GM21390 (cell line): Measurements from ENCODE around the gene ALPG.
"Not testable (repeated sequence)": the region's sequence is repeated elsewhere in the genome, so short reads cannot be mapped to it uniquely, and the experiment has no call there.

ENCODE experiments used
- ATAC-seq: cut with Tn5 transposase; IDR thresholded peaks from one replicate; pipeline ENCODE4 v1.9.1; 2021; ENCODE audit not compliant: unreplicated experiment

The ALPG gene

DNA sequence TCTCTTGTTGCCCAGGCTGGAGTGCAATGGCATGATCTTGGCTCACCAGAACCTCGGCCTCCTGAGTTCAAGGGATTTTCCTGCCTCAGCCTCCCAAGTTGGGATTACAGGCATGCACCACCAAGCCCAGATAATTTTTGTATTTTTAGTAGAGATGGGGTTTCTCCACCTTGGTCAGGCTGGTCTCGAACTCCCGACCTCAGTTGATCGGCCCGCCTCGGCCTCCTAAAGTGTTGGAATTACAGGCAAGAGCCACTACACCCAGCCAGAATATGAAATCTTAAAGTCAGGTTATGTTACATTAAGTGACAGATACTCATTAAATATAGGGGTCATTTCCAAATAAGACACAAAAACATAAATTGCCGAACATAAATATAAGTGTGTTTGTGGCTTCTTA is 12.2 kb upstream of the ALPG start:
- not testable (repeated sequence) for ATAC-seq

DNA sequence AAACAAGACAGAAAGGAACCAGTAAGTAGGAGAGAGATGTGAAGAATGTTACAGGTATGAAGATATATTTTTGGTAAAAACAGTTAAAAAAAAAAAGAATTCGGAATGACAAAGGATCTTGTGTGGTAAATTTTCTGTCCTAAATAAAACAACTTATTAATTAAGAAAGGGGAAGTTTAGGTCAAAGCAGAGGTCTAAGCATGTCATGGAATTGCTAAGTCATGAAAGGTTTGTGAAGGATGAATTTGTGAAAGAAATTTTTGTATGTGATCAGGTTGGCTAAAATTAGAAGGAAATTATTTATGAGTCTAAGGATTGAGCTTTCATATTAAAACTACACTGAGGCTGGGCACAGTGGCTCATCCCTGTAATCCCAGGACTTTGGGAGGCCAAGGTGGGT is 11.1 kb upstream of the ALPG start:
- no peak for ATAC-seq

DNA sequence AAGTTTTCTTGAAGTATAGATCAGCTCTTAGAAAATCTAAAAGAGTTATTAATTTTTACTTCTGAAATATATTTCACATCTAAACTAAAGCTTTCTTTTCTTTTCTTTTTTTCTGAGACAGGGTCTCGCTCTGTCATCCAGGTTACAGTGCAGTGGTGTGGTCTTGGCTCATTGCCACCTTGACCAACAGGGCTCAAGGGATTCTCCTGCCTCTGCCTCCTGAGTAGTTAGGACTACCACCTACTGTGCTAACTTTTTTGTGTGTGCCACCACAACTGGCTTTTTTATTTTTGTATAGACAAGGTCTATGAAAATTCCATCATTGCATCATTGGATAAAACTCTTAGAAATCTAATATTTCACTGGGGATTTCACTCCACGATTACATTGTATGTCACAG is 10.0 kb upstream of the ALPG start:
- no peak for ATAC-seq

DNA sequence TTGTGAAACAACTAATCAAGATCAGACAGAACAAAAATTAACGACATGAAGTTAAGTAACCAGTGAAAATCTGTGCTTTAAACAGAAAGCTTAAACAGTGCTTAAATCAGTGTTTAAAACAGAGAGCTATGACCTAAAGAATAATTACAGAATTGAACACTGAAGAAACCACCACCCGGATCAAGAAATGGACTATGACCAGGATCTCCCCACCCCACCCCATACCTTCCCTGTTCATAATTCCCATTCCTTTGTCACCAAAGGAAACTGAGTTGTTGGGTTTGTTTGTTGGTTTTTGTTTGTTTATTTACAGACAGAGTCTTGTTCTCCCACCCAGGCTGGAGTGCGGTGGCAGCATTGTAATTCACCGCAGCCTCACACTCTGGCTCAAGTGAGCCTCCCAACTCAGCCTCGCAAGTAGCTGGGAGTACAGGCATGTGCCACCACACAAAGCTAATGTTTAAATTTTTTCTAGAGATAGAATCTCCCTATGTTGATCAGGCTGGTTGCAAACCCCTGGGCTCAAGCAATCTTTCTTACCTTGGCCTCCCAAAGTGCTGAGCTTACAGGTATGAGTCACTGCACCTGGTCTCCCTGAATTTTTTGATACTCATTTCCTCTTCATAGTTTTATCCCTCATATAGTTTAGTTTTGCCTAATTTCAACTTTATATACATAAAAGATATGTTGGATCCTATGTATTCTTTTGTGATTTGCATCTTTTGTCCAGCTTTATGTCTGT is 8.2 kb upstream of the ALPG start:
- ATAC-seq, result no peak

DNA sequence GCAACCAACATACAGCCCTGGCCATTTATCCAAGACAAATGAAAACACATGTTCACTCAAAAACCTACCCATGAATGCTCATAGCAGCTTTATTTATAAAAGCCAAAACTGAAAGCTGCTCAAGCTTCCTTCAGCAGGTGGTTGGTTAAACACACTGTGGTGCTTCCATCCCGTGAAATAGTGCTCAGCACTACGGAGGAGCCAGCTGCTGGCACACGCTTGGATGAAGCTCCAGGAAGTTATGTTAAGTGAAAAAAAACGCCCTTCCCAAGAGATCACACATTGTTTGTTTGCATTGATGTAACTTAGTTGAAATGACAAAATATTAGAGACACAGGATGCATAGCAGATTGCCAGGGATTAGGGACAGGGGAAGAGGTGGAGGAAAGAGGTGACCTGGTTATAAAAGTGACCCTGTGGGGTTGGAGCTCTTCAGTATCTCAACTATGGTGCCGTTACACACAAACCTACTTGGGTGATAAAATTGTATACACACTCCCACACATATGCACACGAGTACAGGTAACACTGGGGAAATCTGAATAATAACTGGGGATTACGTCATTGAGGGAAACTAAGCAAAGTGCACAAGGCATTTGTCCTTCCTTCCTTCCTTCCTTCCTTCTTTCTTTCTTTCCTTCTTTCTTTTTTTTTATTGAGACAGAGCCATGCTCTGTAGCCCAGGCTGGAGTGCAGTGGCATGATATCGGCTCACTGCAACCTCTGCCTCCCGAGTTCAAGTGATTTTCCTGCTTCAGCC is 6.2 kb upstream of the ALPG start:
- no peak for ATAC-seq

DNA sequence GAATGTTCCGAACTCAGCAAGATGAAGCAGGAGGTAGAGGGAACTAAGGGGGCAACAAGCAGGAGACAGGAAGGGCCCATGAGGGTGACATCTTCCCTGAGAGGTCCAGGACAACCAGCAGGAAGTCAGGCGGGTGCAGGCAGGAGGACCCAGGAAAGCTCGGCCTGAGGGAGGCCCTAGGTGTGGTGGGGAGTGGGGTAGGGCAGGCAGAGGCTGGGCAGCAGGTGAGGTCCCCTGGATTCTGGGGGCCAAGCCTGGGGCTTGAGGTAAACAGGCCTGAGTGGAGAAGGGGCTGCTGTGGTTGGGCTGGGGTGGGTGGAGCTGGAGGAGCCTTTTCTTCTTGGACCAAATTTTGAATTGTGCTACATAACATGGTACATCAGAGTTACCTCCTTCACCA is 4.1 kb upstream of the ALPG start:
- ATAC-seq, result no peak

DNA sequence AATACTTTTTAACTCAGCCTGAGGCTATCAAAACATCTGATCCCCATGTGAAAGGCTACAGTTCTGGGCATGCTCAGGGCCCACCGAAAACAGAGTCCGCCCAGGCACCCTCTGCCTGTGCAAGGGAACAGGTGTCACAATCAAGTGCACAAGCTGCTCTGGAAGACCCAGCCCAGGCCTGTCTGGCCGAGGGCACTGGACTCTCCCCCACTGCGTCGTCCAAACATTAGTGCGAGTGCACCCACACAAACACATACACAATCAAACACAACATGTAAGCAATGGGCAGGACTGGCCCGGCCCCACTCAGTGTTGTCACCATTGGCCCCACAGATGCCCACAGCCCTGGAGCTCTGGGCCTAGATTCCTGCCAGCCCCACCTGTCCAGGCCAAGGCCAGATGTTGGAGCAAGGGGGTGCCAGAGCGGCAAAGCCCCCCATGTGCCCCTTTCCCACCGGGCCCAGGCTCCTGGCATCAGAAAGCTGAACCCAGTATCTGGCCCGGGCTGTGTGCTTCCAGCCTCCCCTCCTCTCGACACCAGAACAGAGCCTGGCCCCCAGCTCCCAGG is 617 bp upstream of the ALPG start:
- ATAC-seq, result no peak

DNA sequence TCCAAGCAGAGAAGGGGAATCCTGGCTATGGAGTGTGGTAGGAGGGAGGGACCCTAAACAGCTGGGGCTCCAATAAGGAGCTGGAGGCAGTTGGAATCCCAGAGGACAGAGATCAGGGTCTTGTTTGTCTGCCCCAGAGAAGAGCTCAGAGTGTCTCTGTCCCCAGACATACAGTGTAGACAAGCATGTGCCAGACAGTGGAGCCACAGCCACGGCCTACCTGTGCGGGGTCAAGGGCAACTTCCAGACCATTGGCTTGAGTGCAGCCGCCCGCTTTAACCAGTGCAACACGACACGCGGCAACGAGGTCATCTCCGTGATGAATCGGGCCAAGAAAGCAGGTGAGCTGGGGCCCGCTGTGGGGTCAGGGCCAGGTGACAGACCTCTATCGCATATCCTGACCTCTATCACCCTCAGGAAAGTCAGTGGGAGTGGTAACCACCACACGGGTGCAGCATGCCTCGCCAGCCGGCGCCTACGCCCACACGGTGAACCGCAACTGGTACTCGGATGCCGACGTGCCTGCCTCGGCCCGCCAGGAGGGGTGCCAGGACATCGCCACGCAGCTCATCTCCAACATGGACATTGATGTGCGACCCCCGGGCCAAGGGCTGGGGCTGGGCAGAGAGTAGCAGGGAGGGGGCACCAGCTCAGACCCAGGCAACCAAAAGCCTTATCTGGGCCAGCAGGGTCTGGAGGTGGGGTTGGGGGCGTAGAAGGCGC is 945 bp downstream of the ALPG start:
- not testable (repeated sequence) for ATAC-seq

DNA sequence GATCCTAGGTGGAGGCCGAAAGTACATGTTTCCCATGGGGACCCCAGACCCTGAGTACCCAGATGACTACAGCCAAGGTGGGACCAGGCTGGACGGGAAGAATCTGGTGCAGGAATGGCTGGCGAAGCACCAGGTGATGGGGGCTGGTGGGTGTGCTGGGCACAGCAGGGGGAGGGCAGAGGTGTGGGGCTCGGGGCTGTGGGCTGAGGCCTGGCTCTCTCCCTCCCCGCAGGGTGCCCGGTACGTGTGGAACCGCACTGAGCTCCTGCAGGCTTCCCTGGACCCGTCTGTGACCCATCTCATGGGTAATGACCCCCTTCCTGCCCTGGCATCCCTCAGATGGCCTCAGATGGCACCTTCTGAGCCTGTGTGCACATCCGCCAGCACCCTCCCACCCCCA is 1.6 kb downstream of the ALPG start:
- ATAC-seq, result not testable (repeated sequence)

DNA sequence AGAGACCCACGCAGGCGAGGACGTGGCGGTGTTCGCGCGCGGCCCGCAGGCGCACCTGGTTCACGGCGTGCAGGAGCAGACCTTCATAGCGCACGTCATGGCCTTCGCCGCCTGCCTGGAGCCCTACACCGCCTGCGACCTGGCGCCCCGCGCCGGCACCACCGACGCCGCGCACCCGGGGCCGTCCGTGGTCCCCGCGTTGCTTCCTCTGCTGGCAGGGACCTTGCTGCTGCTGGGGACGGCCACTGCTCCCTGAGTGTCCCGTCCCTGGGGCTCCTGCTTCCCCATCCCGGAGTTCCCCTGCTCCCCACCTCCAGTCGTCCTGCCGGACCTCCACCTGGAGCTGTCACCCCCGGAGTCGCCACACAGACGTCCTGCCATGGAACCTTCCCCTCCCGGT is 3.0 kb downstream of the ALPG start:
- not testable (repeated sequence) for ATAC-seq

DNA sequence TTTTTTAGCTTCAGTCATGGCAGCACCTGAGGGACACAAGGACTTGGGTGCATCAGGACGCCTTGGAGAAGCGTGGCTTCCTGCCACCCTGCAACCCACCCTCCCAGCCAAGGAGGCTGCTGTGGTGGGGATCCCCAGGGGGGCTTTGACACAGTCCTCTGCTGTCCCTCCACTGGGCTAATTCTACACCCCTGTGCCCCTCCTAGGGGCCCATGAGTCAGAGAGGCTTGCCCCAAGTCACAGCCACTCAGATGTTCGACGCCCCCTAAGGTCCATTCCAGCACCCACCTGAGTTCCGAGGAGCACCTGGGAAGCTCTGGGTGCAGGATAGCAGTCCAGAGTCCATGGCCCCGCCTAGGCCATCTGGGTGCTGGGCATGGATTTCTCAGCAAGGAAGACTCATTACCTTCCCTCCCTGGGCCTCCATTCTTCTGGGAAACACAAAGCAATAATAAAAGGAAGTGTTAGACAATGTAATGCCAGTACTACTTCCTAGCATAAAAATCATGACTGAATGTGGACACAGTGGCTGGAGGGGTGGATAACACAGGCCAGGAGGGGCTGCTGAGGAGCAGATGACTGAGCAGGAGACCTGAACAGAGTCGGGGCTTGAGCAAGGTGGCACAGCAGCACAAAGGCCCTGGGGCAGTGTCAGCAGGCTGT is 3.7 kb downstream of the ALPG start:
- ATAC-seq, result no peak

DNA sequence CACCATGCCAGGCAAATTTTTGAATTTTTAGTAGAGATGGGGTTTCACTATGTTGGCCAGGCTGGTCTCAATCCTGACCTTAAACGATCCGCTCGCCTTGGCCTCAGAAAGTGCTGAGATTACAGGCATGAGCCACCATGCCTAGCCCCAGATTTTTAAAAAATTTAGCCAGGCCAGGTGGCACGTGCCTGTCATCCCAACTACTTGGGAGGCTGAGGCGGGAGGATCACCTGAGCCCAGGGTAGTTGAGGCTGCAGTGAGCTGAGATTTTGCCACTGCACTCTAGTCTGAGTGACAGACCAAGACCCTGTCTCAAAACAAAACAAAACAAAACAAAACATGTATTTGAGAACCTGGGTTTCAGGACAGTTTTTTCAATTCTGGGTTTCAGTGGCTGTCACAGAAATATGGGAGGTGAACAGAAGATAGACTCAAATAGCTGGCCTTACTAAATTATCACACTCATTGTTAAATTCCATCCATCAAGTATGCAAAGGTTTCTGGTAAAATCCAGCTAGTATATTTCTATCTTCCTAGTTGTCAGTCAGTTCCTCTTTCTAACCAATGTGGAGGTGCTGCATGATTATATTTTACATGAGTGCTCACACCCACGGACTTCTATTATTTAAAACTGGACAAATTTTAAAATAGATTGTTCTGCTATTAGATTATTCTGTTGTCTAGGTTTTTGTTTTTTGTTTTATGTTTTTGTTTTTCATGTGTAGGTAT is 5.4 kb downstream of the ALPG start:
- no peak for ATAC-seq

DNA sequence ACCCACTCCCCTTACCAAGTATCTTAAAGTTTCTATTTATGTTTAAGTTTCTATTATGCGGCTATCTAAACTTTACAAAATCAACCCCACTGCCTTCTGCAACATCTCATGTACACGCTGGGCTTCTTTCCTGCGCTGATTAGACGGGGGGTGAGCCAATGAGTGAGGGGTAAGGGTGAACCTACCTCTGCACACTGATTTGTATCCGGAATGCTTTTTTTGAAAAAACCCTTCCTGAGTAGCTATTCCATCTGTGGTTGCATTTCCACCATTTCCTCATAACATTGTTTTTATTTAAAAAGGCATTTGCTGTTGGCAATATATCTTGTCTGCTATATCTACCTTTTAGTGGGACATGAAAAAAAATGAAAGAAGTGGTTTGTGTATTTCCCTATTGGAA is 6.3 kb downstream of the ALPG start:
- ATAC-seq, result no peak

DNA sequence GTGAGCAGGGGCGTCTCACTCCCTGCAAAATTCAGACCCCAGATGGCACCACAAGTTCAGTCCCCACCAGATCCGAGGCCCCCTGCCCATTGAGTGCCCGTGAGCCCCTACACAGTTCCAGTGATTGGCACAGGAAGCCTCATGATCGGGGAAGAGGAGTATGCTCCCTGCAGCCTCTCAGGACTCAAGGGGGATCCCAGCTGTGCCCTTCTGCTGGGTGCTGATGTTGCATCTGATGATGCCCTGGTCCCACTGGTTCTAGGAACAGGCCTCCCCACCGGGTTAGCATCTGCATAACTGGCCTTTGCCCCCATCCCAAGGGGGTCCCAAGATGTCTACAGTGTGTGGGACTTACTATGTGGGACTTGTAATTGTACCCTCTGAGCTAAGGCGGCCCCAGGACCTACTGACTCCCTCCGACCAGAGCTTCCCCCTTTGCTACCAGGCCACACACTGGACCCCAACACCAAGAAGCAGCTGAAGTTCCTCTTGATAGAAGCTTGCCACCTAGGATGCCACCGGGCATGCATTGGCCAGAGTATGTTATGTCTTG is 8.6 kb downstream of the ALPG start:
- no peak for ATAC-seq

DNA sequence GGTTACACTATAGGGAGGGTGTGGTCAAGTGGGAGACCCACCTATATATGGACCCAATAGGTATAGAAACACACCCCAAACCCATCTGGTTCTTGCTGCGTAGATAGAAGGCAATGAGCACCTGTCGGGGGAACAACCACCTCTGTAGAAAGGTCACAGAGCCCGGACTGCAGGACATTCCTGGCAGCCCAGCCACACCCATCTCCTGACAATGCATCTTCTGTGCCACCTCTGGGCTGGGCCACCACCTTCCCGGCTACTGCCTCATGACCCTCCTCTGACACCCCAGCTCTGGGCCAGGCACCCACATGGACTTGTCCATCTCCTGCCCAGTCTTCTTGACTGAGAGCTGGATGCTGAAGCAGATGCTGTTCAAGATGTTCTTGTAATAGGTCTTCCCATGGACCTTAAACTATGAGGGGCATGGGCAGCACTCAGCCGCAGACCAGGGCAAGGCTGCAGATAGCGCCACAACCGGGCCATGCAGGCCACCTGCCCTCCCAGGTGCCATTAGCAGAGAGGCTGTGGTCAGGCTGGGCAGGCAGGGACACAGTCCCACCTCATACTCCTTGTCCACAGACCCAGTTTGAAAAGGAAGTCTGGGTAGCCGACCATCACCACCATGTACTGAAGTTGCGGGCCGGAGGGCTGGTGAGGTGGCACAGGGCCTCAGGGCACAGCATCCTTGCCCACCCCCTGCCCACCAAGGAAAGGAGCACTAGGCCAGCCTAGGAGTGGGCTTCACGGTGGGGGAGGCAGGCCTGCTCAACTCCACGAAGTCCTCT is 9.3 kb downstream of the ALPG start:
- ATAC-seq, result no peak

DNA sequence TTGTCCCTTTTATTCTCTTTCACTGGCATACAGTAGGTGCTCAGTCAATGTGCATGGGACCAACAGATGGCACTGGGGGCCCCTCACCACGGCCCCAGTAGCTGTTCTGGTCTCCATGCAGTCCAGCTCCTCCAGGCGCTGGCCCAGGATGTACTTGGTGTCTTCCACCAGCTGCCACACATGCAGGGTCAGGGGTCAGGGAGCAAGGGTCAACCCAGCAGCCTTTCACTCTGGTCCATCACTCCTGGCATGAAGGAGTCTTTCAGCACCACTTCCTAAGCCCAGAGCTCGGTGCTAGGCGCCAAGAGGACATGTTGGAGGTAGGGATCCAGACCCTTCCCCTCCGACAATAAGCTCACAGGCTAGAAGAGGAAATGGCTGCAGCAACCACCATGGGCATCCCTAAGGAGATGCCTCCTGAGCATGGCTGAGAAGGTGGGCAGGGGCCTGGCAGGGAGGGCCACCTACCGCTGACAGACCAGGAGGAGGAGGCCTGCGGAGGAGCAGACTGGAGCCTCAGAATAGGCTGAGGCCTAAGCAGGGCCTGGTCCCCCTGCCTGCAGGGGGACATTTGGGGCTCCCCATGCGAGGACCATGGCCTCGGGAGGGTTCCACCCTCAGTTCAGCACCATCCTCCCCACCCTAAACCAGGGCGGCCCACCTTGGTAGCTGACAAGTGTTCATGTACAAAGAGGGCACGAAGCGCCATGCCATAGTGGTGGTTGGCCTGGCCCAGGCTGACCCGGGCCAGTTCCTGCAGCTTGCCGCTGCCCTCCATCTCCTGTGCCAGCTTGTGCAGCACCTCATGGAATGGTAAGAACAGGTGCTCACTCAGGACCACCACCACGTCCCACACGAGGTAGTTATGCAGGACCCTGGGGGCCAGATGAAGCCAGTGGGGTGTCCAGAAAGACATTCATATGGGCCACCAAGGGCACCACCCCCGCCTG is 10.2 kb downstream of the ALPG start:
- no peak for ATAC-seq

DNA sequence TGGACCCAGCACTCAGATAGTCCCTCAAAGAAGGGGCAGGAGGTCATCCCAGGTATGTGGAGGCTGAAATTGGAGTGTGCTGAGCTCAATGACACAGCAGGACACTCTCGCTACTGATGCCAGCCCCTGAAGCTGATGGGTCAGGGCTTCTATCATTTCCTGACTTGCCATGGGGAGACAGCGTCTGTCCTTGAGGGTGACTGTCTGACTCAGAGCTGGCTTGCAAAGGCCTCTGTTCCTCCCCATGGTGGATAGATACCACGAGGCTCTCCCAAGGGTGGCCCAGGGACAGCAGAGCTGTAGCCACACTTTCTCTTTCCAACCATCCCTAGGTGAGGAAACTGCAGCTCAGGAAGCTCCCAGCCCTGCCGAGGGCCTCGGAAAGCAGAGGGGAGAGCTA is 10.8 kb downstream of the ALPG start:
- no peak for ATAC-seq

DNA sequence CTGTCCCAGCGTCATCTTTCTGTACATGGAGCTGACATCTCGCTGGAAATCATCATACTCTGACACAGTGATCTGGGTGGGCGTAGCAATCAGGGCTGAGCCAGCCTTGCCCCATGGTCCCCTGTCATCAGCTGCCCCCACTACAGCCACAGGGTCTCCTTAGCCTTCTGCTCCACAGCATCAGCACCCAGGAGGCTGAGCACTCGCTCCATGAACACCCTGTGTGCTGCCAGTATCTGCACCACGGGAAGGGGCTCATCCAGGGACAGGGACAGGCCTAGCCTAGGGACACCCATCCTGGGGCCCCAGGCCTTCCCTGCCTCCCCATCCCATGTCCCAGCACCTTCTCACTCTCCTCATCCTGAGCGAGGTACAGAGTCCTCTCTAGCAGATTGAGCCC is 11.4 kb downstream of the ALPG start:
- no peak for ATAC-seq
